CD4-positive, alpha-beta memory T cell (primary cell): ENCODE data around the gene DAPK3. TPM values are rescaled to one million over a fixed set of nuclear protein-coding genes. Genes with fewer than 3 reads are reported as not detected.
"Not testable (repeated sequence)": the region's sequence is repeated elsewhere in the genome, so short reads cannot be mapped to it uniquely, and the experiment has no call there.

ENCODE experiments used
- CTCF ChIA-PET: fragments of 350-600 bp; sonication (Branson Sonifier 250); formaldehyde crosslinking; loops from one replicate; lab custom pipeline; 2021; ENCODE audit warnings: inconsistent platforms; ENCODE audit not compliant: partially characterized antibody; lab: Charles Lee
- POLR2A ChIA-PET: fragments of 350-600 bp; sonication (Branson Sonifier 250); formaldehyde crosslinking; loops from one replicate; lab custom pipeline; 2021; ENCODE audit not compliant: partially characterized antibody; lab: Charles Lee
- DNase-seq, 5 donors: peaks; one replicate each; pipeline versions ENCODE4 v3.0.0 to v3.0.0-alpha.2; 2020 to 2022; ENCODE audit warnings: mixed read lengths in 1 of 5
- H3K27ac ChIP-seq: one replicate; pipeline ENCODE4 v1.7.0; 2013; ENCODE audit warnings: low read depth, low read length
- H3K27me3 ChIP-seq: 2 replicates; pipeline ENCODE4 v1.7.0; 2013; ENCODE audit warnings: mild to moderate bottlenecking, low read length, moderate library complexity; ENCODE audit not compliant: insufficient read depth
- H3K36me3 ChIP-seq: 2 replicates; pipeline ENCODE4 v1.7.0; 2013; ENCODE audit warnings: mild to moderate bottlenecking, low read length, moderate library complexity; ENCODE audit not compliant: insufficient read depth
- H3K4me1 ChIP-seq: 2 replicates; pipeline ENCODE4 v1.7.0; 2013; ENCODE audit warnings: mild to moderate bottlenecking, low read length, moderate library complexity; ENCODE audit not compliant: insufficient read depth
- H3K4me3 ChIP-seq, 2 donors: one replicate each; pipeline ENCODE4 v1.7.0; 2013; ENCODE audit warnings: low read length in 2 of 2, mild to moderate bottlenecking in 1 of 2
- H3K9me3 ChIP-seq, 2 donors: one replicate each; pipeline ENCODE4 v1.7.0; 2013; ENCODE audit warnings: low read length in 2 of 2, control low read depth in 1 of 2; ENCODE audit not compliant: control insufficient read depth in 1 of 2
- H3K27ac Mint-ChIP-seq, 7 donors: one replicate each; pipeline ENCODE4 v1.8.0; 2020 to 2021; ENCODE audit warnings: mixed read lengths in 7 of 7, mild to moderate bottlenecking in 6 of 7, inconsistent platforms in 3 of 7, moderate library complexity in 3 of 7
- H3K27me3 Mint-ChIP-seq, 2 donors: one replicate each; pipeline ENCODE4 v1.8.0; 2020 to 2021; ENCODE audit warnings: mixed read lengths in 2 of 2
- H3K36me3 Mint-ChIP-seq, 2 donors: one replicate each; pipeline ENCODE4 v1.8.0; 2020 to 2021; ENCODE audit warnings: mixed read lengths in 2 of 2, inconsistent platforms in 1 of 2, mild to moderate bottlenecking in 1 of 2
- H3K4me1 Mint-ChIP-seq, 4 donors: one replicate each; pipeline ENCODE4 v1.8.0; 2020 to 2021; ENCODE audit warnings: mixed read lengths in 4 of 4, mild to moderate bottlenecking in 1 of 4
- H3K4me3 Mint-ChIP-seq, 8 donors: one replicate each; pipeline ENCODE4 v1.8.0; 2020 to 2021; ENCODE audit warnings: mixed read lengths in 8 of 8, mild to moderate bottlenecking in 7 of 8, moderate library complexity in 6 of 8, inconsistent platforms in 3 of 8
- H3K9me3 Mint-ChIP-seq, 8 donors: one replicate each; pipeline ENCODE4 v1.8.0; 2020 to 2021; ENCODE audit warnings: mixed read lengths in 8 of 8, mild to moderate bottlenecking in 5 of 8, inconsistent platforms in 3 of 8, moderate library complexity in 1 of 8
- intact Hi-C: fragments of 100-400 bp; cut with micrococcal nuclease; formaldehyde crosslinking; loops from one replicate; pipeline ENCODE4 v1.15.1; 2023
- polyA plus RNA-seq, 2 donors: library from polyadenylated mRNA; unstranded; fragments of 300-500 nt; fragmentation: Illumina TruSeq; gene quantifications; one replicate each; pipeline ENCODE4 v1.2.3, GENCODE V29; 2021
- total RNA-seq, 2 experiments: library from RNA; stranded (reverse); gene quantifications; one replicate each; pipeline ENCODE4 v1.2.3, GENCODE V29; 2021

Gene DAPK3
- total and polyA plus RNA-seq, 4 experiments from 2014 or later: 22.3 to 40.7 (median 33.0) TPM

DNA sequence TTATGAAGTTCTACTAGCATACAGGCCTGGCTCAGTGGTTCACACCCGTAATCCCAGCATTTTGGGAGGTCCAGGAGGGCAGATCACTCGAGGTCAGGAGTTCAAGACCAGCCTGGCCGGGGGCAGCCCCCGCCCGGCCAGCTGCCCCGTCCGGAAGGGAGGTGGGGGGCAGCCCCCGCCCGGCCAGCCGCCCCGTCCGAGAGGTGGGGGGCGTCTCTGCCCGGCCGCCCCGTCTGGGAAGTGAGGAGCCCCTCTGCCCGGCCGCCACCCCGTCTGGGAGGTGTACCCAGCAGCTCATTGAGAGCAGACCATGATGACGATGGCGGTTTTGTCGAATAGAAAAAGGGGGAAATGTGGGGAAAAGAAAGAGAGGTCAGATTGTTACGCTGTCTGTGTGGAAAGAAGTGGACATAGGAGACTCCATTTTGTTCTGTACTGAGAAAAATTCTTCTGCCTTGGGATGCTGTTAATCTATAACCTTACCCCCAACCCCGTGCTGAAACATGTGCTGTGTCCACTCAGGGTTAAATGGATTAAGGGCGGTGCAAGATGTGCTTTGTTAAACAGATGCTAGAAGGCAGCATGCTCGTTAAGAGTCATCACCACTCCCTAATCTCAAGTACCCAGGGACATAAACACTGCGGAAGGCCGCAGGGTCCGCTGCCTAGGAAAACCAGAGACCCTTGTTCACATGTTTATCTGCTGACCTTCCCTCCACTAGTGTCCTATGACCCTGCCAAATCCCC lies 27.9 kb upstream of the DAPK3 start:
- H3K27me3 ChIP-seq, H3K27me3 Mint-ChIP-seq, H3K27ac ChIP-seq, H3K36me3 Mint-ChIP-seq, H3K27ac Mint-ChIP-seq, CTCF ChIA-PET, DNase-seq, intact Hi-C loops, H3K4me3 Mint-ChIP-seq, H3K9me3 Mint-ChIP-seq, H3K36me3 ChIP-seq, H3K9me3 ChIP-seq, H3K4me3 ChIP-seq, POLR2A ChIA-PET, H3K4me1 Mint-ChIP-seq, H3K4me1 ChIP-seq: not testable (repeated sequence)

DNA sequence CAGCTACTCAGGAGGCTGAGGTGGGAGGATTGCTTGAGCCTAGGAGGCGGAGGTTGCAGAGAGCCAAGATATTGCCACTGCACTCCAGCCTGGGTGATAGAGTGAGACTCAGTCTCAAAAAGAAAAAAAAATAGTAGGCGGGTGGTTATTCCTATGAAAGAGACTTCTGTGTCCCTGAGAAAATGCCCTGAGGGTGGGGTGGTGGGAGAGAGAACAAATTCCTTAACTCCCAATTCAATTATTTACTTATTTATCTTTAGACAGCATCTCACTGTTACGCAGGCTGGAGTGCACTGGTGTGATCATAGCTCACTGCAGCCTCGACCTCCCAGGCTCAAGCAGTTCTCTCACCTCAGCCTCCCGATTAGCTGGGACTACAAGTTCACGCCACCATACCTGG lies 24.7 kb upstream of the DAPK3 start:
- POLR2A ChIA-PET: interaction anchor here (1.4 kb wide), 1 partner anchor 10 kb away, joined by 4 read pairs; the partner anchor contains the start of gene EEF2
- CTCF ChIA-PET: interaction anchor here (1.4 kb wide), 1 partner anchor 144 kb away, joined by 4 read pairs; no protein-coding TSS in a partner anchor
- no peak for DNase-seq

DNA sequence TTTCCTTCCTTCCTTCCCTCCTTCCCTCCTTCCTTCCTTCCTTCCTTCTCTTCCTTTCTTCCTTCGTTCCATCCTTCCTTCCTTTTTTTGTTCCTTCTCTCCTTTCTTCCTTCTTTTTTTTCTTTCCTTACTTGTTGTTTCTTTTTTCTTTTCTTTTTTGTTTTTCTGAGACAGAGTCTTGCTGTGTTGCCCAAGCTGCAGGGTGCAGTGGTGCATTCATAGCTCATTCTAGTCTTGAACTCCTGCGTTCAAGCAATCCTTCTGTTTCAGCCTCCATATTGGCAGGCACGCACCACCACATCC lies 19.9 kb upstream of the DAPK3 start:
- H3K4me3 Mint-ChIP-seq: peak overlapping the region in 2 of 8 donors; percentile 38 to 48
- POLR2A ChIA-PET: interaction anchor here (0.8 to 3.2 kb wide), 5 partner anchors 11 to 125 kb away, joined by 3 to 25 read pairs (median 4); partner anchors contain the start of gene PIAS4
- Histone ChIP-seq H3K4me3 (no peak overlapping the region), H3K27me3 (no peaks in the 10 kb centered on the region), H3K27ac (no peak overlapping the region), H3K36me3 (no peaks in the 10 kb centered on the region), H3K4me1 (peaks cover 26% of the 10 kb centered on the region), H3K9me3 (no peaks in the 10 kb centered on the region)
- intact Hi-C loops: loop anchor here (1.0 kb wide), 2 partner anchors 17 to 192 kb away; partner anchors contain the start of genes ANKRD24, PIAS4 and SIRT6
- peak overlapping the region in 2 of 7 donors; percentile 82 to 83 for H3K27ac Mint-ChIP-seq
- CTCF ChIA-PET: interaction anchor here (1.0 to 2.5 kb wide), 5 partner anchors 16 to 481 kb away, joined by 3 to 10 read pairs (median 4); no protein-coding TSS in a partner anchor
- H3K9me3 Mint-ChIP-seq: no peaks in the 10 kb centered on the region
- H3K27me3 Mint-ChIP-seq: no peaks in the 10 kb centered on the region
- no peak for DNase-seq
- peaks cover 9 to 27% (median 20%) of the 10 kb centered on the region in 4 donors for H3K4me1 Mint-ChIP-seq
- peaks cover 0 to 8% of the 10 kb centered on the region in 2 donors for H3K36me3 Mint-ChIP-seq

More for the DNA sequence above, 24.7 kb upstream of the DAPK3 start:
- Mint-ChIP-seq H3K27ac (no peak overlapping the region), H3K27me3 (no peaks in the 10 kb centered on the region), H3K4me3 (no peak overlapping the region), H3K9me3 (no peaks in the 10 kb centered on the region), H3K4me1 (peaks cover 0 to 3% (median 2%) of the 10 kb centered on the region in 4 donors), H3K36me3 (no peaks in the 10 kb centered on the region)
- intact Hi-C loops: no loop called here
- H3K36me3 ChIP-seq: no peaks in the 10 kb centered on the region
- H3K9me3 ChIP-seq: no peaks in the 10 kb centered on the region
- no peaks in the 10 kb centered on the region for H3K27me3 ChIP-seq
- no peak overlapping the region for H3K27ac ChIP-seq
- no peak overlapping the region for H3K4me3 ChIP-seq
- no peaks in the 10 kb centered on the region for H3K4me1 ChIP-seq

DNA sequence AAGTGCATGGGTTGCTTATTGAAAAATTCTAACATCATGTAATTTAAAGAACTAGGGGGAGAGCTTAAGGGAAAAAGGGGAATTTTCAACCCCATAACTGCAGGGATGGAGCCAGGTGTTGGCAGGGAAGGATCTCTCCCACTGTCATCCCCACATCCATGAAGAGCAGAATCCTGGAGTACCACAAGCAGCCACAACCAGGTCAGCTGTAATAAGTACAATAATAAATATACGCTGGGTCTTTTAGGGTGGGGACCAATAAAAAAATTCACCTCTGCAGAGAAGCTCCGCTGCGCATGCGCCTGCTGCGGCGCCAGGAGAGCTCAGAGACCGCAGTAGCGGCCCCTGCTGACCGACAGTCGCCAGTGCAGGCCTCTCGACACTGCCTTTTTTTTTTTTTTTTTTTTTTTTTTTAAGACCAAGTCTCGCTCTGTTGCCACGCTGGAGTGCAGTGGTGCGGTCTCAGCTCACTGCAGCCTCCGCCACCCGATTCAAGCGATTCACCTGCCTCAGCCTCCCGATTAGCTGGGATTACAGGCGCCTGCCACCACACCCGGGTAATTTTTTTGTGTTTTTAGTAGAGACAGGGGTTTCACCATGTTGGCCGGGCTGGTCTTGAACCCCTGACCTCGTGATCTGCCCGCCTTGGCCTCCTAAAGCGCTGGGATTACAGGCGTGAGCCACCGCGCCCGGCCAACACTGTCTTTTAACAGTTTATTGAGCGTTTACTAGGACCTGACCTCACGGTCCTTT lies 16.9 kb upstream of the DAPK3 start:
- Mint-ChIP-seq H3K27me3 (no peaks in the 10 kb centered on the region), H3K27ac (peak overlapping the region; percentile 59 to 95 (median 86)), H3K4me1 (peaks cover 22 to 54% (median 38%) of the 10 kb centered on the region in 4 donors), H3K9me3 (peaks cover 0 to 6% (median 0%) of the 10 kb centered on the region in 8 donors), H3K4me3 (peak overlapping the region; percentile 79 to 98 (median 90)), H3K36me3 (peaks cover 22 to 34% of the 10 kb centered on the region in 2 donors)
- no peaks in the 10 kb centered on the region for H3K27me3 ChIP-seq
- peak overlapping the region in 1 of 2 donors; percentile 46 for H3K4me3 ChIP-seq
- peaks cover 17% of the 10 kb centered on the region for H3K36me3 ChIP-seq
- peak; percentile 88 to 90 (median 89) for DNase-seq
- peaks cover 46% of the 10 kb centered on the region for H3K4me1 ChIP-seq
- intact Hi-C loops: loop anchor here (2.0 kb wide), 1 partner anchor 127 kb away; no protein-coding TSS in a partner anchor
- H3K9me3 ChIP-seq: no peaks in the 10 kb centered on the region
- POLR2A ChIA-PET: interaction anchor here (0.5 to 1.7 kb wide), 28 partner anchors 9 to 1370 kb away, joined by 3 to 23 read pairs (median 4); partner anchors contain the start of genes APBA3, DAPK3, MRPL54 and PIAS4
- H3K27ac ChIP-seq: peak overlapping the region; percentile 26
- CTCF ChIA-PET: interaction anchor here (0.6 to 2.6 kb wide), 30 partner anchors 9 to 311 kb away, joined by 3 to 31 read pairs (median 4); partner anchors contain the start of genes DAPK3, MRPL54 and PIAS4

DNA sequence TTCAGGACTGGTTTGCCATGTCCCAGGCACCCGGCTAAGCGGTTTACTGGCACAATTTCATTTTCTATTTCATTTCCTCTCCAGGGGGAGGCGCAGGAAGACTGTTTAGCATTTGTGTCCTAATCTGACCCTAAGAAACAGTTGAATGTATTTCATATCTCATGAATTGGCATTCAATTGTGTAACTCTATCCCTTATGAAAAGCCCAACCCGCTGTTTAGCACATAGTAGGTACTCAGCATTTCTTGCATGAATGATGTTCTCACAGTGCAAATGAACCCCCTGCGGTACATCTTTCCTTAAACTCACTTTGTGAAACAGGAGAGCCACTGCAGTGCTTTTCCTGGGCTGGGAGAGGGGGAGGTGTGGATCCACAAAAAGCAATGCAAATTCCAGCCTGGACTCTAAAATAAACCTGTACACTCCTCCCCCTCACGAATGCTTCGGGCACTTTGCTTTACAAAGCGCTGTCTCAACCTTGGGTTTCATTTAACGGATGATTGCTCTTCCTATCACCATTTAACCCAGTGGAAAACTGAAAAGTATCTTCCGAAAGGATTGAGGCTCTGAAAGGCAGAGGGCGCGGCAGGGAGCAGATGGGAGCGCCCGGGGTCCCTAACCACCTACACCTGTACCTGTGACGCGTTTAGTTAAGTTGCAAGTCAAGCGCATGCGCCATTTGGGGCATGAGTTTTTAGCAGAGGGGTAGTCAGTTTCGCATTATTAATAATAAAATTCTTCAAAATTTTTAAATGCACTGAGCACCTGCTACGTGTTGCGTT lies 15.6 kb upstream of the DAPK3 start:
- Histone ChIP-seq H3K4me3 (peak overlapping the region; percentile 56 to 67), H3K4me1 (peaks cover 49% of the 10 kb centered on the region), H3K27ac (peak overlapping the region; percentile 52), H3K27me3 (no peaks in the 10 kb centered on the region), H3K9me3 (no peaks in the 10 kb centered on the region), H3K36me3 (peaks cover 30% of the 10 kb centered on the region)
- POLR2A ChIA-PET: interaction anchor here (0.6 to 7.2 kb wide), 18 partner anchors 8 to 485 kb away, joined by 3 to 106 read pairs (median 6); partner anchors contain the start of genes DAPK3, MPND, MRPL54 and PIAS4
- DNase-seq: peak; percentile 68 to 73 (median 72)
- H3K9me3 Mint-ChIP-seq: peaks cover 0 to 10% (median 0%) of the 10 kb centered on the region in 8 donors
- peaks cover 22 to 63% (median 43%) of the 10 kb centered on the region in 4 donors for H3K4me1 Mint-ChIP-seq
- H3K36me3 Mint-ChIP-seq: peaks cover 36 to 46% of the 10 kb centered on the region in 2 donors
- H3K27ac Mint-ChIP-seq: peak overlapping the region; percentile 86 to 99 (median 97)
- intact Hi-C loops: loop anchor here (1.0 to 2.0 kb wide), 5 partner anchors 80 to 218 kb away; partner anchors contain the start of gene ZBTB7A
- H3K27me3 Mint-ChIP-seq: no peaks in the 10 kb centered on the region
- CTCF ChIA-PET: interaction anchor here (1.1 to 2.6 kb wide), 10 partner anchors 15 to 220 kb away, joined by 3 to 26 read pairs (median 14); partner anchors contain the start of genes DAPK3 and PIAS4
- peak overlapping the region; percentile 91 to 98 (median 97) for H3K4me3 Mint-ChIP-seq

DNA sequence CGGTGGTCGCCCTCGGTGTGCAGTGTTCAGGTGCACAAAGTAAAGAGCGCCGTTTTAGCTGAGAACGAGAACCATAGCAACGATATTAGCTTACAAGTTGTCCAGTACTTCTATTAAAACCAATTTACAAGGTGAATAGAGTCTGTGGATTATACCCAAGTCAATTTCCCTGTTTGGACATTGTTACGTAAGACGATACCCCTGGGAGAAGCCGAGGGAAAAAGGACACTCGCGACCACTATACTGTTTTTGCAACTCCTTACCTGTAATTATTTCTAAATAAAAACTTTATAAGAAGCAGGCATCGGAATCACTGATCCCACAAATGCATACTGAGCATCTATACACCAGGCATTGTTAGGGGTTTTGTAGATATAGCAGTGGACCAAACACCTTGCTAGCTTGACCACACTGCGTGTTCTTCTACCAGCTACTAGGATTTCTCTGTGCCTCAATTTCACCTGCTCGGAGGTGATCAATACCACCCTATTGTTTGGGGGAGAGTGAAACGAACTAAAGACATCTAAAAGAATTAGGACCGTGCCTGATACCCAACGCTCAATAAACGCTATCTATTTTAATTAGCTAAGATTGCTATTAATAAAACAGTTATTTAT lies 14.9 kb upstream of the DAPK3 start:
- Mint-ChIP-seq H3K36me3 (peaks cover 40 to 53% of the 10 kb centered on the region in 2 donors), H3K4me3 (peak overlapping the region; percentile 91 to 98 (median 97)), H3K27ac (peak overlapping the region; percentile 94 to 99 (median 97)), H3K9me3 (peaks cover 0 to 10% (median 0%) of the 10 kb centered on the region in 8 donors), H3K27me3 (no peaks in the 10 kb centered on the region), H3K4me1 (peaks cover 22 to 65% (median 44%) of the 10 kb centered on the region in 4 donors)
- peak overlapping the region; percentile 52 for H3K27ac ChIP-seq
- no peaks in the 10 kb centered on the region for H3K27me3 ChIP-seq
- POLR2A ChIA-PET: interaction anchor here (0.6 to 7.2 kb wide), 24 partner anchors 9 to 357 kb away, joined by 3 to 106 read pairs (median 6); partner anchors contain the start of genes DAPK3, MPND, MRPL54 and PIAS4
- H3K4me3 ChIP-seq: peak overlapping the region; percentile 56 to 67
- peaks cover 37% of the 10 kb centered on the region for H3K36me3 ChIP-seq
- peaks cover 50% of the 10 kb centered on the region for H3K4me1 ChIP-seq
- H3K9me3 ChIP-seq: no peaks in the 10 kb centered on the region
- intact Hi-C loops: loop anchor here (1.0 to 2.0 kb wide), 9 partner anchors 14 to 223 kb away; partner anchors contain the start of genes ANKRD24, DAPK3, MRPL54 and PIAS4
- CTCF ChIA-PET: interaction anchor here (0.6 to 1.7 kb wide), 12 partner anchors 14 to 223 kb away, joined by 3 to 26 read pairs (median 4); partner anchors contain the start of genes DAPK3, MRPL54 and PIAS4
- DNase-seq: no peak
